ENCODE data around the gene NUDT4.
"Not testable (repeated sequence)": the region's sequence is repeated elsewhere in the genome, so short reads cannot be mapped to it uniquely, and the experiment has no call there.

NUDT4 gene

GRCh38 chr12:93378998-93379325 is 1.2 kb downstream of the NUDT4 start:
- Mint-ChIP-seq H3K36me3 (ENCODE audit: low read depth) (peaks cover 17% of the 10 kb centered on the region), H3K27ac (peak overlapping the region; percentile 97), H3K27me3 (ENCODE audit: low read depth, poor library complexity) (no peaks in the 10 kb centered on the region), H3K4me1 (peaks cover 72% of the 10 kb centered on the region), H3K9me3 (no peaks in the 10 kb centered on the region), H3K4me3 (peak overlapping the region; percentile 100)
- no peak for DNase-seq
- TF ChIP-seq, protein P1, sequence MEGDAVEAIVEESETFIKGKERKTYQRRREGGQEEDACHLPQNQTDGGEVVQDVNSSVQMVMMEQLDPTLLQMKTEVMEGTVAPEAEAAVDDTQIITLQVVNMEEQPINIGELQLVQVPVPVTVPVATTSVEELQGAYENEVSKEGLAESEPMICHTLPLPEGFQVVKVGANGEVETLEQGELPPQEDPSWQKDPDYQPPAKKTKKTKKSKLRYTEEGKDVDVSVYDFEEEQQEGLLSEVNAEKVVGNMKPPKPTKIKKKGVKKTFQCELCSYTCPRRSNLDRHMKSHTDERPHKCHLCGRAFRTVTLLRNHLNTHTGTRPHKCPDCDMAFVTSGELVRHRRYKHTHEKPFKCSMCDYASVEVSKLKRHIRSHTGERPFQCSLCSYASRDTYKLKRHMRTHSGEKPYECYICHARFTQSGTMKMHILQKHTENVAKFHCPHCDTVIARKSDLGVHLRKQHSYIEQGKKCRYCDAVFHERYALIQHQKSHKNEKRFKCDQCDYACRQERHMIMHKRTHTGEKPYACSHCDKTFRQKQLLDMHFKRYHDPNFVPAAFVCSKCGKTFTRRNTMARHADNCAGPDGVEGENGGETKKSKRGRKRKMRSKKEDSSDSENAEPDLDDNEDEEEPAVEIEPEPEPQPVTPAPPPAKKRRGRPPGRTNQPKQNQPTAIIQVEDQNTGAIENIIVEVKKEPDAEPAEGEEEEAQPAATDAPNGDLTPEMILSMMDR (IDR thresholded peaks at IDR 0.05), result no peak

- TF ChIP-seq, protein P1 (IDR thresholded peaks at IDR 0.05), result no peak
- peaks cover 68% of the 10 kb centered on the region for H3K4me1 Mint-ChIP-seq
Observed at GRCh38 chr12:93379326-93379980, 1.7 kb downstream of the NUDT4 start.

DNA sequence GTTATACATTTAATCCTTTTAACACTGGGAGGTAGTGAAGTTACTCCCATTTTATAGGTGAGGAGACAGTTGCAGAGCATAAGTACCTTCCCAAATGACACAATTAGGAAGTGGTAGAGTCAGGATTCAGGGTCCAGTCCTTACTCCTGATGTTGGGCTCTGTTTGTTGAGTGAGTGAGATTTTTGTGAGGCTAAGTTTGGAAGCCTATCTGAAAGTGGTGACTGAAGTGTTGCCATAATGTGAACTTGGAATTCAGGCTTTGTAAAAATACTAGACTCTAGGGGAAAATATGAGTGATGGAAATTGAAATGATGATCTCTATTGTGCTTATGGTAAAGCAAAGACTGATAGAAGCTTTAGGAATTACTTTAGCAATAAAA is 2.2 kb downstream of the NUDT4 start:
- Mint-ChIP-seq H3K4me3 (peak overlapping the region; percentile 100), H3K27ac (peak overlapping the region; percentile 46), H3K27me3 (ENCODE audit: low read depth, poor library complexity) (no peaks in the 10 kb centered on the region), H3K36me3 (ENCODE audit: low read depth) (peaks cover 20% of the 10 kb centered on the region), H3K9me3 (peaks cover under 1% of the 10 kb centered on the region), H3K4me1 (peaks cover 64% of the 10 kb centered on the region)
- DNase-seq, result no peak
- TF ChIP-seq, protein P1 (IDR thresholded peaks at IDR 0.05), result no peak

More at GRCh38 chr12:93379326-93379980, 1.7 kb downstream of the NUDT4 start:
- Mint-ChIP-seq H3K27me3 (ENCODE audit: low read depth, poor library complexity) (no peaks in the 10 kb centered on the region), H3K27ac (peak overlapping the region; percentile 46), H3K36me3 (ENCODE audit: low read depth) (peaks cover 17% of the 10 kb centered on the region), H3K9me3 (no peaks in the 10 kb centered on the region), H3K4me3 (peak overlapping the region; percentile 100)
- no peak for DNase-seq

- H3K27ac Mint-ChIP-seq, result peak overlapping the region; percentile 59
Observed at GRCh38 chr12:93380480-93381121, 2.9 kb downstream of the NUDT4 start.

GRCh38 chr12:93381161-93381975 is 3.6 kb downstream of the NUDT4 start:
- Mint-ChIP-seq H3K4me3 (peak overlapping the region; percentile 100), H3K36me3 (ENCODE audit: low read depth) (peaks cover 31% of the 10 kb centered on the region), H3K27me3 (ENCODE audit: low read depth, poor library complexity) (no peaks in the 10 kb centered on the region), H3K4me1 (peaks cover 58% of the 10 kb centered on the region), H3K27ac (peak overlapping the region; percentile 49), H3K9me3 (peaks cover 6% of the 10 kb centered on the region)
- DNase-seq, result no peak
- TF ChIP-seq, protein P1 (IDR thresholded peaks at IDR 0.05), result no peak

More at GRCh38 chr12:93380480-93381121, 2.9 kb downstream of the NUDT4 start:
- TF ChIP-seq, protein P1 (IDR thresholded peaks at IDR 0.05), result peak; percentile 22
- peak overlapping the region; percentile 100 for H3K4me3 Mint-ChIP-seq
- DNase-seq, result no peak
- H3K4me1 Mint-ChIP-seq, result peaks cover 63% of the 10 kb centered on the region
- H3K27me3 Mint-ChIP-seq (ENCODE audit: low read depth, poor library complexity), result no peaks in the 10 kb centered on the region
- peaks cover 26% of the 10 kb centered on the region for H3K36me3 Mint-ChIP-seq (ENCODE audit: low read depth)
- H3K9me3 Mint-ChIP-seq, result peaks cover 6% of the 10 kb centered on the region

GRCh38 chr12:93381976-93382437 is 4.3 kb downstream of the NUDT4 start:
- not testable (repeated sequence) for DNase-seq; H3K9me3 Mint-ChIP-seq; H3K27me3 Mint-ChIP-seq (ENCODE audit: low read depth, poor library complexity)
- Mint-ChIP-seq H3K4me1 (peaks cover 51% of the 10 kb centered on the region), H3K36me3 (ENCODE audit: low read depth) (peaks cover 38% of the 10 kb centered on the region), H3K27ac (peak overlapping the region; percentile 49), H3K4me3 (peak overlapping the region; percentile 100)
